Measurements from ENCODE around the gene CCDC68. TPM values are rescaled to one million over a fixed set of nuclear protein-coding genes. Genes with fewer than 3 reads are reported as not detected.

Gene CCDC68
- total RNA-seq (2022; extraction: Qiagen RNA extraction; ENCODE audit: low read depth) = 2.4 to 4.5 TPM (median 3.6 TPM) in 5 replicates

GRCh38 chr18:54958704-54959625 lies at the start of gene CCDC68:
Gene CCDC68 (minus strand): TSS chr18:54959461. CDS start chr18:54942791, 16,670 bp downstream.

Other genes starting within 250 kb of the CCDC68 start
- 13.2 to 20.1 TPM (median 14.3 TPM) in 5 replicates for gene RAB27B, start 131.0 kb downstream of the CCDC68 start, total RNA-seq (2022; extraction: Qiagen RNA extraction; ENCODE audit: low read depth)